GM18507 (cell line): ENCODE results near the gene ATP4A.

ENCODE experiments used
- DNase-seq: peaks from one replicate; pipeline ENCODE4 v3.0.0; 2011; ENCODE audit warnings: low read depth; ENCODE audit not compliant: insufficient read length; ENCODE audit errors: extremely low spot score
- FAIRE-seq: peaks from 2 replicates; lab custom pipeline; 2011; peaks lifted over from hg19 to GRCh38; lab: Jason Lieb, UNC

The ATP4A gene

DNA sequence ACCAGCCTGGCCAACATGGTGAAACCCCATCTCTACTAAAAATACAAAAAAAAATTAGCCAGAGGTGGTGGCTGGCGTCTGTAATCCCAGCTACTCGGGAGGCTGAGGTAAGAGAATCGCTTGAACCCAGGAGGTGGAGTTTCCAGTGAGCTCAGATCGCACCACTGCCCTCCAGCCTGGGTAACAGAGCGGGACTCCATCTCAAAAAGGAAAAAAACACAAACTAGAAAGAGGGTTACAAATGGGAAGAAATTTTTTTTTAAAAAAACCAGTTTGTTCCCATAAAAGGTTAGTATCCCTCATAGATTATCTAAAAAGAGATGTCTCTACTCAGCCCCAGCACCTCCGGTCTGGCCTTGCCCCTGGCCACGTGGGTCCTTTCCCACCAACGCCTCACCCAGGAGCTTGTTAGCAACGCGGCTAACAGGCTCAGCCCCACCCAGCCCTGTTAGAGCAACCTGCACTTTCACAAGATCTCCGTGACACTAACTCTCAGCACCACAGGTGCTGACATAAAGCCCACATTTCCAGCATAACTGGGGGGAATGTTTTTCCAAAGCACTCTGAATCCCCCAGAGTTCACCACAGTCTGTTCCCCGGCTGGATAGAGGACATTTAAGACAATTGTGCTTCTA, 54.3 kb downstream of the ATP4A start:
- DNase-seq (peak; percentile 32), FAIRE-seq (peak; percentile 64)

- FAIRE-seq (no peak), DNase-seq (no peak)
Measured at GRCh38 chr19:35508129-35508528, 55.3 kb downstream of the ATP4A start.

GRCh38 chr19:35507561-35507960, 55.9 kb downstream of the ATP4A start:
- no peak for FAIRE-seq
- DNase-seq = no peak

GRCh38 chr19:35506011-35506410, 57.4 kb downstream of the ATP4A start:
- FAIRE-seq (no peak), DNase-seq (no peak)

GRCh38 chr19:35502751-35503150, 60.7 kb downstream of the ATP4A start:
- no peak for DNase-seq
- FAIRE-seq = no peak

DNA sequence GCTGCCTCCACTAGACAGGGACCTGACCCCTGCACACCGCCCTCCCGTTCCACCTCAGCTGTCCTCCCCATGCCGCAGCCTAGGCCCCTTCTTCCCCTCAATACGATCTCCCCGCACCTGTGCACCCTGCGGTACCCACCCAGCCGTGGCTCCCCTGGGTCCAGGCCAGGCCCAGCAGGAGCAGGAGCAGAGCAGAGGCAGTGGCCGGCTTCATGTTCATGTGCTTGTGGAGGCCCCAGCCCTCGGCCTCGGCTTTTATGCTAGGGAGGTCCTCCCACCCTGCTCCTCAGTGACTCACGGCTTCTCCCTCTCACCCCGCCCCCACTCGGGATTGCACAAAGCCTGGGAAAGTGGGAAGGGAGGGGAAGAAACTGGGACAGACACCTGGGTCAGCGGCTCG, 61.8 kb downstream of the ATP4A start:
- no peak for DNase-seq
- FAIRE-seq = no peak

DNA sequence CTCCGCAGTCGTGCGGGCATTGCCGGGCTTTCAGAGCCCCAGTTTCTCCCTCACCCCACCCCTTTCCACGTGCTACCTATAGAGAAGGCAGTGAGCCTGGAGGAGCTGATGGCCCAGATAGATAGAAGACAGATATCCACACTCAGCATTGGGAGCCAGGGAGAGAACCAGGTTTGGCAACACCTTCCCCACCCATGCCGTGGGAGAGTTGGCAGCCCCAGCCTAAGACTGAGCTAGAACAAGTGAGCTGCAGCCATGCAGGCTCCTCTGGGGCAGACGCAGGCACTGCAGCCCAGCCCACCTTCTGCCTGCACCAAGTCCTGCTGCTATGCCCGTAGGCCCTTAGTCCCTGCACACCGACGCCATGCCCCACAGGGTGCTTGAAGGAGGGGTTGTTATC, 62.8 kb downstream of the ATP4A start:
- DNase-seq = no peak
- FAIRE-seq = no peak
